Tibial nerve (tissue), 4 donors: Measurements from ENCODE around the gene CCDC102B.

Experiments used
- CTCF ChIP-seq, 5 experiments: fragments of 200-600 bp in 3 of 5; fragments of 450-650 bp in 2 of 5; sonication (generic) in 3 of 5; IDR thresholded peaks; one replicate each; pipeline ENCODE4 v1.5.1; 2016 to 2019; ENCODE audit warnings: antibody characterized with exemption in 5 of 5, mild to moderate bottlenecking in 3 of 5, moderate library complexity in 2 of 5
- EP300 ChIP-seq, 2 donors: sonication (generic); formaldehyde crosslinking; IDR thresholded peaks; one replicate each; pipeline ENCODE4 v1.6.1; 2017; ENCODE audit warnings: antibody characterized with exemption in 2 of 2, mild to moderate bottlenecking in 1 of 2
- POLR2A ChIP-seq, 2 donors: fragments of 450-650 bp; IDR thresholded peaks; one replicate each; pipeline ENCODE4 v1.6.1; 2017; ENCODE audit warnings: antibody characterized with exemption in 2 of 2, mild to moderate bottlenecking in 2 of 2, moderate library complexity in 2 of 2

GRCh38 chr18:68928762-68929675 is 131.1 kb downstream of the CCDC102B start:
- TF ChIP-seq POLR2A (IDR thresholded peaks at IDR 0.05) (no peak), CTCF (IDR thresholded peaks at IDR 0.05) (no peak), EP300 (IDR thresholded peaks at IDR 0.05) (no peak)
